Head of caudate nucleus (tissue), 42 donors: ENCODE results near the gene FAM184A.
"Not testable (repeated sequence)": the region's sequence is repeated elsewhere in the genome, so short reads cannot be mapped to it uniquely, and the experiment has no call there.

ENCODE experiments used
- DNase-seq, 42 donors: peaks; one replicate each; pipeline versions ENCODE4 v3.0.0 to v3.0.0-alpha.2; 2020 to 2021; ENCODE audit warnings: mixed read lengths in 7 of 42
- intact Hi-C: fragments of 100-400 bp; cut with DNase I; formaldehyde crosslinking; loops from one replicate; pipeline ENCODE4 v1.15.0; 2022

FAM184A gene

GRCh38 chr6:119108076-119108475 is 29.6 kb upstream of the FAM184A start:
- no peak for DNase-seq
- intact Hi-C loops, result no loop called here

GRCh38 chr6:119105282-119105681 is 26.8 kb upstream of the FAM184A start:
- intact Hi-C loops, result no loop called here
- DNase-seq, result no peak

- intact Hi-C loops, result no loop called here
- DNase-seq, result no peak
These were observed 24.4 kb upstream of the FAM184A start for GRCh38 chr6:119102901-119103300.

- intact Hi-C loops, result no loop called here
These were observed 21.7 kb upstream of the FAM184A start for GRCh38 chr6:119100115-119100514.

GRCh38 chr6:119097815-119098361 is 19.4 kb upstream of the FAM184A start:
- DNase-seq, intact Hi-C loops: not testable (repeated sequence)

More at GRCh38 chr6:119100115-119100514, 21.7 kb upstream of the FAM184A start:
- no peak for DNase-seq

GRCh38 chr6:119096721-119097565 is 18.5 kb upstream of the FAM184A start:
- intact Hi-C loops, result no loop called here
- DNase-seq, result peak in 40 of 42 donors; percentile 14 to 85 (median 58)

- intact Hi-C loops, result no loop called here
- DNase-seq, result no peak
These were observed 11.8 kb upstream of the FAM184A start for GRCh38 chr6:119090256-119090655.

- intact Hi-C loops, result no loop called here
These were observed 6.3 kb upstream of the FAM184A start for GRCh38 chr6:119084784-119085183.

GRCh38 chr6:119083007-119083406 is 4.5 kb upstream of the FAM184A start:
- intact Hi-C loops, result no loop called here
- DNase-seq, result no peak

More at GRCh38 chr6:119084784-119085183, 6.3 kb upstream of the FAM184A start:
- DNase-seq, result no peak

GRCh38 chr6:119079283-119079809 is 882 bp upstream of the FAM184A start:
- peak in 2 of 42 donors; percentile 25 to 50 for DNase-seq
- intact Hi-C loops, result no loop called here

- intact Hi-C loops, result no loop called here
- peak in 41 of 42 donors; percentile 11 to 70 (median 44) for DNase-seq
These were observed 655 bp downstream of the FAM184A start for GRCh38 chr6:119077643-119078375.

GRCh38 chr6:119077391-119077642 is 1.1 kb downstream of the FAM184A start:
- no peak for DNase-seq
- intact Hi-C loops, result no loop called here

GRCh38 chr6:119076576-119077390 is 1.7 kb downstream of the FAM184A start:
- intact Hi-C loops, result no loop called here
- DNase-seq, result peak in 1 of 42 donors; percentile 12

GRCh38 chr6:119076173-119076572 is 2.3 kb downstream of the FAM184A start:
- no peak for DNase-seq
- intact Hi-C loops, result no loop called here

- intact Hi-C loops, result no loop called here
These were observed 3.1 kb downstream of the FAM184A start for GRCh38 chr6:119075200-119075981.

GRCh38 chr6:119073307-119074051 is 5.0 kb downstream of the FAM184A start:
- intact Hi-C loops, result no loop called here
- DNase-seq, result no peak

More at GRCh38 chr6:119075200-119075981, 3.1 kb downstream of the FAM184A start:
- no peak for DNase-seq

GRCh38 chr6:119071576-119071975 is 6.9 kb downstream of the FAM184A start:
- intact Hi-C loops, result no loop called here
- no peak for DNase-seq

- no peak for DNase-seq
- intact Hi-C loops, result no loop called here
These were observed 11.4 kb downstream of the FAM184A start for GRCh38 chr6:119067091-119067490.
